ENCODE measurements around the gene AP5B1. TPM values are rescaled to one million over a fixed set of nuclear protein-coding genes. Genes with fewer than 3 reads are reported as not detected.

The AP5B1 gene
- polyA plus RNA-seq, 1 experiment: 7.5 TPM

- no peak for TF ChIP-seq CTCF (IDR thresholded peaks at IDR 0.05; ENCODE audit: insufficient read depth, low read depth, low read length)
- DNase-seq (ENCODE audit: low read depth): no peak
- Histone ChIP-seq H3K27me3 (ENCODE audit: control insufficient read depth, insufficient read depth, low read length) (peaks cover 11% of the 10 kb centered on the region), H3K36me3 (ENCODE audit: control insufficient read depth, insufficient read depth, low read length) (no peaks in the 10 kb centered on the region), H3K4me3 (ENCODE audit: low read depth, low read length) (no peak overlapping the region)
- ChIA-PET CTCF (interaction anchor here (8.2 kb wide), 1 partner anchor 16 kb away, joined by 57 read pairs; the partner anchor contains the start of gene AP5B1), POLR2A (no interaction called here)
These were observed 14.1 kb upstream of the AP5B1 start for GRCh38 chr11:65794570-65795510.

GRCh38 chr11:65793625-65794400, 13.0 kb upstream of the AP5B1 start:
- TF ChIP-seq CTCF (IDR thresholded peaks at IDR 0.05; ENCODE audit: insufficient read depth, low read depth, low read length): no peak
- H3K36me3 ChIP-seq (ENCODE audit: control insufficient read depth, insufficient read depth, low read length): no peaks in the 10 kb centered on the region
- POLR2A ChIA-PET: no interaction called here
- DNase-seq (ENCODE audit: low read depth): no peak
- H3K27me3 ChIP-seq (ENCODE audit: control insufficient read depth, insufficient read depth, low read length): peaks cover 18% of the 10 kb centered on the region
- no peak overlapping the region for H3K4me3 ChIP-seq (ENCODE audit: low read depth, low read length)
- CTCF ChIA-PET: interaction anchor here (8.2 kb wide), 1 partner anchor 15 kb away, joined by 57 read pairs; the partner anchor contains the start of gene AP5B1

- ChIA-PET CTCF (interaction anchor here (0.6 to 8.2 kb wide), 2 partner anchors 14 to 82 kb away, joined by 3 to 57 read pairs; partner anchors contain the start of gene AP5B1), POLR2A (interaction anchor here (0.6 kb wide), 1 partner anchor 10 kb away, joined by 3 read pairs; no protein-coding TSS in a partner anchor)
- no peaks in the 10 kb centered on the region for H3K36me3 ChIP-seq (ENCODE audit: control insufficient read depth, insufficient read depth, low read length)
- peaks cover 23% of the 10 kb centered on the region for H3K27me3 ChIP-seq (ENCODE audit: control insufficient read depth, insufficient read depth, low read length)
- no peak overlapping the region for H3K4me3 ChIP-seq (ENCODE audit: low read depth, low read length)
- DNase-seq (ENCODE audit: low read depth): no peak
- TF ChIP-seq CTCF (IDR thresholded peaks at IDR 0.05; ENCODE audit: insufficient read depth, low read depth, low read length): no peak
These were observed 12.4 kb upstream of the AP5B1 start for GRCh38 chr11:65793144-65793581.

- no peak for DNase-seq (ENCODE audit: low read depth)
- H3K36me3 ChIP-seq (ENCODE audit: control insufficient read depth, insufficient read depth, low read length): no peaks in the 10 kb centered on the region
- H3K27me3 ChIP-seq (ENCODE audit: control insufficient read depth, insufficient read depth, low read length): peaks cover 30% of the 10 kb centered on the region
- H3K4me3 ChIP-seq (ENCODE audit: low read depth, low read length): no peak overlapping the region
- no peak for TF ChIP-seq CTCF (IDR thresholded peaks at IDR 0.05; ENCODE audit: insufficient read depth, low read depth, low read length)
- ChIA-PET POLR2A (interaction anchor here (0.6 kb wide), 1 partner anchor 9 kb away, joined by 3 read pairs; no protein-coding TSS in a partner anchor), CTCF (interaction anchor here (0.6 to 8.2 kb wide), 3 partner anchors 9 to 81 kb away, joined by 3 to 57 read pairs (median 4); partner anchors contain the start of gene AP5B1)
These were observed 11.7 kb upstream of the AP5B1 start for GRCh38 chr11:65792456-65792855.

Data from BJ (cell line).